GM21737 (cell line): ENCODE measurements around the gene MALRD1.
"Not testable (repeated sequence)": the region's sequence is repeated elsewhere in the genome, so short reads cannot be mapped to it uniquely, and the experiment has no call there.

Experiments used
- ATAC-seq: cut with Tn5 transposase; IDR thresholded peaks from one replicate; pipeline ENCODE4 v1.9.1; 2021; ENCODE audit warnings: mild to moderate bottlenecking, moderate library complexity; ENCODE audit not compliant: unreplicated experiment

The MALRD1 gene

GRCh38 chr10:19750972-19751371 is 702.4 kb downstream of the MALRD1 start:
- no peak for ATAC-seq

DNA sequence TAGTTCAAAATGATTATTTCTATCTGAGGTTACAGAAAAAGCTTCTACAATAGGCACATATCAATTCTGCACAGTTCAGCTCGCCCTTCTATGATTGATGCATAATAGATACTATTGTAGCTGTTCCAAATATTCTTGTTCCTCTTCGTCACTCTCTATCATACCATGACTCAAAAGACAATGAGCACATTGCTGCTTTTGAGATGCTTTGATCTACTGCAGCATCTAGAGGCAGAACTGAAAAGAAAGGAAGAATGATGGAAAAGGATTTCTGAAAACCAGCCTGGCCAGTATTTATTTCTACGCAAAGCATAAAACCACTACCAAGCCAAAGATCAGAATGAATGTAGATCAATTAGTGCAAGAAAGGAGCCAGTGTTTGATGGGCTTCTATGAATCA is 708.3 kb downstream of the MALRD1 start:
- ATAC-seq: no peak

GRCh38 chr10:19762026-19762425 is 713.4 kb downstream of the MALRD1 start:
- no peak for ATAC-seq

DNA sequence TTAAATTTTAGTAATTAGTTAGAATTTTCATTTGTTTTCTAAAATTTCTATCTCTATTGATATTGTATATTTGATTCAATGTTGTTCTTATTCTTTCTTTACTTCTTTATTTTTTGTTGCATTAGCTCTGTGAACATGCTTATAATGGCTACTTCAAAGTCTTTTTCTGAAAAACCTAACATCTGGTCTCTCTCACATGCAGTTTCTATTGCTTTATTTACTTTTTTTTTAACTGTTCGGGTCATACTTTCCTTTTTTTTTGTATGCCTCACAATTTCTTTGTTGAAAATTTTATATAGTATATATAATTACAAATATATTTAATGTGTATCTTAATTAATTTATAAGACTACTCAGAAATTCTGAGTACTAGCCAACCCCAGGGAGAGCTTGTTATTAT is 715.5 kb downstream of the MALRD1 start:
- ATAC-seq: no peak

GRCh38 chr10:19767876-19768275 is 719.3 kb downstream of the MALRD1 start:
- ATAC-seq: no peak

DNA sequence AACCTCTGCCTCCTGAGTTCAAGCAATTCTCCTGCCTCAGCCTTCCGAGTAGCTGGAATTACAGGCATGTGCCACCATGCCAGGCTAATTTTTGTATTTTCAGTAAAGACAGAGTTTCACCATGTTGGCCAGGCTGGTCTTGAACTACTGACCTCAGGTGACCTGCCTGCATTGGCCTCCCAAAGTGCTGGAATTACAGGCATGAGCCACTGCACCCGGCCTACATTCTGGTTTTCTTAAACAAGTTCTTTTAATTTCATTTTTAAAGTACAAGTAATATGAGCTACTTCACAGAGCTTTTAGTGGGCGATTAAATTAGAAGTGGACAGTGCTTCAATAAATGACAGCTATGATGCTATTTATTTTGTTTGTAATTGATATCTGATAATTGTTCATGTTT is 721.2 kb downstream of the MALRD1 start:
- not testable (repeated sequence) for ATAC-seq

GRCh38 chr10:19772972-19773371 is 724.4 kb downstream of the MALRD1 start:
- ATAC-seq: no peak

DNA sequence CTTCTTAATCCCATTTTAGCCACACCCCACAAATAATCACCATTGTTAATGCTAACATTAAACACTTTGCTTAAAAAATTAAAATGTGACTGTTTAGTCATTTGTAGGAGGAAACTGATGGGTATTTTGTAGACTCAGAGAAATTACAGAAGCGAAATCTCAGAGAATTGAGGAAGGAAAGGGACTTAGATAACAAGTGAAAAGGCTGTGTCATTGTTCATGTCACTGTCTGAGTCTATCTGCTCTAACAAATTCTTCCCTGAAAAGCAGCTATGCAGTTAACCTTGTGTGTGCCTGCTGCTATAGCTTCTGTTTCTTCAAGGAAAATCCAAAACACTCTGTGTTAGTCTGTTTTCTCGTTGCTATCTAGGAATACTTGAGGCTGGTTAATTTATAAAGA is 726.7 kb downstream of the MALRD1 start:
- no peak for ATAC-seq

- ATAC-seq: no peak
Observed at GRCh38 chr10:19777806-19778205, 729.2 kb downstream of the MALRD1 start.

- no peak for ATAC-seq
Observed at GRCh38 chr10:19778996-19779395, 730.4 kb downstream of the MALRD1 start.

- no peak for ATAC-seq
Observed at GRCh38 chr10:19782430-19783089, 734.0 kb downstream of the MALRD1 start.

DNA sequence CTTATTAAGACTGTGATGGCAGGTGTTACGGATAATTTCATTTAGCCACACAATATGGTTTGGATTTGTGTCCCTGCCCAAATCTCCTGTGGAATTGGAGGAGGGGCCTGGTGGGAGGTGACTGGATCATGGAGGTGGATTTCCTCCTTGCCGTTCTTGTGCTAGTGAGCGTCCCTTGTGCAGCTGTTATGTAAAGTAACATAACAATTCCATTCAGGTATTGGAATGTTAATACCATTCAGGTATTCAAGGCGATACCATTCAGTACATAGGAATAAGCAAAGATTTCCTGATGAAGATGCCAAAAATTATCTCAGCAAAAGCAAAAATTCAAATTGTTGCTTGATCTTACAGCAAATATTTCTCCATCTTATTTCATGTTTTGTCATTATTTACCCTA is 735.1 kb downstream of the MALRD1 start:
- ATAC-seq: no peak
